ENCODE measurements around the gene MAP3K13. TPM values are rescaled to one million over a fixed set of nuclear protein-coding genes. Genes with fewer than 3 reads are reported as not detected.

MAP3K13 gene
- total and polyA plus RNA-seq, 10 of the 15 experiments (the other 5 are each of a cell fraction or from before 2014, with no cell fraction given) = 10.5 to 70.8 (median 26.8) TPM

DNA sequence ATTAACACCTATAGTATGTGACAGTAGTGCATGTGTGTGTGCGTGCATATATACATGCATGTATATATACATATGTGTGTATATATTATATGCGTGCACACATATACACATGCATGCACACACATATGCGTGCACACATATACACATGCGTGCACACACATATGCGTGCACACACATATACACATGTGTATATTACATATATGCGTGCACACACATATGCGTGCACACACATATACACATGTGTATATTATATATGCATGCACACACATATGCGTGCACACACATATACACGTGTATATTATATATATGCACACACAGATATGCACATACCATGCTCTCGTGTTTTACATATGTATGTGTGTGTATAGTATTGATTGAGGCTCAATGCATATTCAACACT, 42.0 kb upstream of the MAP3K13 start:
- CTCF ChIA-PET = no interaction called here
- H3K4me1 ChIP-seq (ENCODE audit: control insufficient read depth, insufficient read depth, low read length) = peaks cover 9% of the 10 kb centered on the region; the same call in 1 of the 2 replicates
- no peaks in the 10 kb centered on the region for H3K27me3 ChIP-seq (replicated peaks in 1 of 2; ENCODE audit: control insufficient read depth in 2 of 2, insufficient read depth in 2 of 2, low read length in 1 of 2)
- H3K36me3 ChIP-seq (ENCODE audit: control insufficient read depth in 2 of 2, insufficient read depth in 2 of 2, low read length in 1 of 2) = no peaks in the 10 kb centered on the region
- SMC1A ChIA-PET (ENCODE audit: uncharacterized antibody, unreplicated experiment) = interaction anchor here (0.6 to 1.7 kb wide), 3 partner anchors 12 to 53 kb away, joined by 3 to 12 read pairs (median 4); no protein-coding TSS in a partner anchor
- POLR2A ChIA-PET = no interaction called here
- DNase-seq (ENCODE audit: low read depth, low spot score) (no peak), FAIRE-seq (no peak), ATAC-seq (no peak)
- WGBS (ENCODE audit: insufficient coverage, insufficient replicate concordance, low lambda C conversion rate, missing lambda C conversion rate) = 98% methylated on average over 10 of the region's 10 CpGs
- H3K79me2 ChIP-seq (ENCODE audit: control insufficient read depth, insufficient read depth, low read length) = no peaks in the 10 kb centered on the region
- H3K27ac ChIP-seq (ENCODE audit: control insufficient read depth, insufficient read depth) = no peak overlapping the region
- in situ Hi-C loops (cut with MboI) (no loop called here), intact Hi-C loops (cut with micrococcal nuclease; ENCODE audit: unreplicated experiment) (no loop called here)
- no peak overlapping the region for H3K9ac ChIP-seq (ENCODE audit: control insufficient read depth, insufficient read depth, low read length)
- no TSS peak for BruUV-seq (replicated peaks)
- RAD21 ChIA-PET (ENCODE audit: unreplicated experiment) = no interaction called here
- TF ChIP-seq, protein P1, sequence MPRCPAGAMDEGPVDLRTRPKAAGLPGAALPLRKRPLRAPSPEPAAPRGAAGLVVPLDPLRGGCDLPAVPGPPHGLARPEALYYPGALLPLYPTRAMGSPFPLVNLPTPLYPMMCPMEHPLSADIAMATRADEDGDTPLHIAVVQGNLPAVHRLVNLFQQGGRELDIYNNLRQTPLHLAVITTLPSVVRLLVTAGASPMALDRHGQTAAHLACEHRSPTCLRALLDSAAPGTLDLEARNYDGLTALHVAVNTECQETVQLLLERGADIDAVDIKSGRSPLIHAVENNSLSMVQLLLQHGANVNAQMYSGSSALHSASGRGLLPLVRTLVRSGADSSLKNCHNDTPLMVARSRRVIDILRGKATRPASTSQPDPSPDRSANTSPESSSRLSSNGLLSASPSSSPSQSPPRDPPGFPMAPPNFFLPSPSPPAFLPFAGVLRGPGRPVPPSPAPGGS (IDR thresholded peaks at IDR 0.05; ENCODE audit: borderline replicate concordance, insufficient read depth, low read depth, low read length, poor library complexity, severe bottlenecking) = no peak
- TF ChIP-seq ASH2L (IDR thresholded peaks at IDR 0.05; ENCODE audit: borderline replicate concordance, low read depth) = no peak
- TF ChIP-seq JUND (IDR thresholded peaks at IDR 0.05; ENCODE audit: low read depth, low read length) = no peak
- no peak for TF ChIP-seq NBN (IDR thresholded peaks at IDR 0.05)
- TF ChIP-seq RAD51 (IDR thresholded peaks at IDR 0.05) = no peak
- TF ChIP-seq TBL1XR1 (IDR thresholded peaks at IDR 0.05; ENCODE audit: low read depth, low read length) = no peak
- no peak for TF ChIP-seq HDGF (IDR thresholded peaks at IDR 0.05)
- no peak for TF ChIP-seq BRCA1 (IDR thresholded peaks at IDR 0.05; ENCODE audit: low read depth, low read length)
- H3K9me3 ChIP-seq (replicated peaks; ENCODE audit: control insufficient read depth, insufficient read depth, low read length) = no peaks in the 10 kb centered on the region
- H4K20me1 ChIP-seq (ENCODE audit: control insufficient read depth, insufficient read depth) = no peaks in the 10 kb centered on the region
- no peak overlapping the region for H2AFZ ChIP-seq (ENCODE audit: control insufficient read depth, low read depth, low read length)
- H3K4me3 ChIP-seq = no peak overlapping the region
- H3K4me2 ChIP-seq (ENCODE audit: control insufficient read depth, insufficient read depth) = no peak overlapping the region

Measured in GM12878 (cell line).